Neural cell (in vitro differentiated cells): ENCODE measurements around the gene GRSF1.

Experiments used
- CTCF ChIP-seq: fragments of 450-650 bp; IDR thresholded peaks from 2 replicates; pipeline ENCODE4 v1.5.1; 2014; ENCODE audit warnings: antibody characterized with exemption, mild to moderate bottlenecking, moderate library complexity; ENCODE audit not compliant: poor library complexity, severe bottlenecking
- EP300 ChIP-seq: fragments of 450-650 bp; conservative IDR thresholded peaks from 2 replicates; pipeline ENCODE4 v1.6.1; 2014; ENCODE audit warnings: antibody characterized with exemption, mild to moderate bottlenecking, moderate library complexity; ENCODE audit not compliant: poor library complexity, severe bottlenecking
- EZH2 ChIP-seq: fragments of 200-600, 300-800 bp; shearing (Covaris generic), sonication (generic); IDR thresholded peaks from 2 replicates; pipeline ENCODE4 v1.6.1; 2014; ENCODE audit warnings: antibody characterized with exemption, low read length, borderline replicate concordance, mild to moderate bottlenecking; ENCODE audit not compliant: insufficient read depth, poor library complexity, severe bottlenecking
- MXI1 ChIP-seq: fragments of 450-650 bp; conservative IDR thresholded peaks from 2 replicates; pipeline ENCODE4 v1.6.1; 2014; ENCODE audit warnings: antibody characterized with exemption, mild to moderate bottlenecking; ENCODE audit not compliant: poor library complexity, severe bottlenecking
- POLR2AphosphoS5 ChIP-seq: IDR thresholded peaks from 2 replicates; pipeline ENCODE4 v1.6.1; 2012
- RAD21 ChIP-seq: fragments of 450-650 bp; conservative IDR thresholded peaks from 2 replicates; pipeline ENCODE4 v1.6.1; 2014; ENCODE audit warnings: antibody characterized with exemption, mild to moderate bottlenecking, moderate library complexity
- SMC3 ChIP-seq: fragments of 450-650 bp; conservative IDR thresholded peaks from 2 replicates; pipeline ENCODE4 v1.6.1; 2014; ENCODE audit warnings: antibody characterized with exemption, mild to moderate bottlenecking, moderate library complexity; ENCODE audit not compliant: poor library complexity
- TAF1 ChIP-seq: IDR thresholded peaks from 2 replicates; pipeline ENCODE4 v1.6.1; 2012; ENCODE audit warnings: low read depth
- TF ChIP-seq, protein P1 (sequence below): IDR thresholded peaks from 2 replicates; pipeline ENCODE4 v1.6.1; 2012; ENCODE audit warnings: borderline replicate concordance

DNA sequence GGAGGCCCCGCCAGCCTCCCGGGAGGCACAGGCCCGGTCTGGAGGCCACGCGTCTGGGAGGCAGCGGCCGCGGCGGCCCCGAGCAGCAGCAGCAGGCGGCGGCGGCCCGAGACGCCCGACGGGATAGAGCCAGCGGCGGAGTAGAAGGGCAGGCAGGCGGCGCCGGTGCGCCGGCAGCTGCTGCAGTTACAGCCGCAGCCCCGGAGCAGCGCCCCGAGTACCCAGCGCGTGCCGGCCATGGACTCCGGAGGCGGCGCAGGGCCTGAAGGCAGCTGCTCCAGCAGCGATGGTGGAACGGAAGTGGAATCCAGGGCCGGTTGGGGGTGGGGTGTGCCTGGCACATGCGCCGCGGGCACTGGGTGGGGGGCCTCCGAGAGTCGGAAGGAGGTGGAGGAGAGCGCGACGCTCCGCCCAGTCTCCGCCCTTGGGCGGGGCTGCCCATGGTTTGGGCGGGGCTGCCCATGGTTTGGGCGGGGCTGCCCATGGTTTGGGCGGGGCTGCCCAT lies at the start of gene GRSF1:
- TF ChIP-seq CTCF (peak; percentile 46), EP300 (peak; percentile 44), EZH2 (no peak), RAD21 (no peak), POLR2AphosphoS5 (peak; percentile 93), TAF1 (peak; percentile 78), SMC3 (peak; percentile 56), MXI1 (peak; percentile 85)
- TF ChIP-seq, protein P1, sequence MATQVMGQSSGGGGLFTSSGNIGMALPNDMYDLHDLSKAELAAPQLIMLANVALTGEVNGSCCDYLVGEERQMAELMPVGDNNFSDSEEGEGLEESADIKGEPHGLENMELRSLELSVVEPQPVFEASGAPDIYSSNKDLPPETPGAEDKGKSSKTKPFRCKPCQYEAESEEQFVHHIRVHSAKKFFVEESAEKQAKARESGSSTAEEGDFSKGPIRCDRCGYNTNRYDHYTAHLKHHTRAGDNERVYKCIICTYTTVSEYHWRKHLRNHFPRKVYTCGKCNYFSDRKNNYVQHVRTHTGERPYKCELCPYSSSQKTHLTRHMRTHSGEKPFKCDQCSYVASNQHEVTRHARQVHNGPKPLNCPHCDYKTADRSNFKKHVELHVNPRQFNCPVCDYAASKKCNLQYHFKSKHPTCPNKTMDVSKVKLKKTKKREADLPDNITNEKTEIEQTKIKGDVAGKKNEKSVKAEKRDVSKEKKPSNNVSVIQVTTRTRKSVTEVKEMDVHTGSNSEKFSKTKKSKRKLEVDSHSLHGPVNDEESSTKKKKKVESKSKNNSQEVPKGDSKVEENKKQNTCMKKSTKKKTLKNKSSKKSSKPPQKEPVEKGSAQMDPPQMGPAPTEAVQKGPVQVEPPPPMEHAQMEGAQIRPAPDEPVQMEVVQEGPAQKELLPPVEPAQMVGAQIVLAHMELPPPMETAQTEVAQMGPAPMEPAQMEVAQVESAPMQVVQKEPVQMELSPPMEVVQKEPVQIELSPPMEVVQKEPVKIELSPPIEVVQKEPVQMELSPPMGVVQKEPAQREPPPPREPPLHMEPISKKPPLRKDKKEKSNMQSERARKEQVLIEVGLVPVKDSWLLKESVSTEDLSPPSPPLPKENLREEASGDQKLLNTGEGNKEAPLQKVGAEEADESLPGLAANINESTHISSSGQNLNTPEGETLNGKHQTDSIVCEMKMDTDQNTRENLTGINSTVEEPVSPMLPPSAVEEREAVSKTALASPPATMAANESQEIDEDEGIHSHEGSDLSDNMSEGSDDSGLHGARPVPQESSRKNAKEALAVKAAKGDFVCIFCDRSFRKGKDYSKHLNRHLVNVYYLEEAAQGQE = peak; percentile 65
